Measurements from ENCODE around the gene FANCM.

DNA sequence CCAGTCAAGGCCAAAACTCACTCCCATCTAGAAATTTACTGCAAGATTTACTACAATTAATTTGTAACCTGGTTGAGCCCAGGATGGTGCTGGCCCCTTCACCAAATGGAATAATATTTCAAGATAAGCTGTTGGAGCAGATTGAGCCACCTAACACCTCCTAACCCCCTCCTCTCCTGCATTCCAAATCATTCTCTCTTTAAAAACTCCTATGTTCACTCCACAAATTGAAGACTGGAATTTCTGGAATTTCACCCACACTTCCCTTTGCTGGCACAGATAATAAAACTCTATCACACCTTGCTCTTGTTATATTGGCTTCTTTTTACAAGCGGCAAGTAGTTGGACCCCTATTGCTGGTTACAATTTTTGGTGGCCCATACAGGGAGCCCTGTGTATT lies 75.6 kb downstream of the FANCM start:
- TF ChIP-seq EZH2 (IDR thresholded peaks at IDR 0.05; ENCODE audit: borderline replicate concordance, low read length), result no peak
- TF ChIP-seq, protein P1, sequence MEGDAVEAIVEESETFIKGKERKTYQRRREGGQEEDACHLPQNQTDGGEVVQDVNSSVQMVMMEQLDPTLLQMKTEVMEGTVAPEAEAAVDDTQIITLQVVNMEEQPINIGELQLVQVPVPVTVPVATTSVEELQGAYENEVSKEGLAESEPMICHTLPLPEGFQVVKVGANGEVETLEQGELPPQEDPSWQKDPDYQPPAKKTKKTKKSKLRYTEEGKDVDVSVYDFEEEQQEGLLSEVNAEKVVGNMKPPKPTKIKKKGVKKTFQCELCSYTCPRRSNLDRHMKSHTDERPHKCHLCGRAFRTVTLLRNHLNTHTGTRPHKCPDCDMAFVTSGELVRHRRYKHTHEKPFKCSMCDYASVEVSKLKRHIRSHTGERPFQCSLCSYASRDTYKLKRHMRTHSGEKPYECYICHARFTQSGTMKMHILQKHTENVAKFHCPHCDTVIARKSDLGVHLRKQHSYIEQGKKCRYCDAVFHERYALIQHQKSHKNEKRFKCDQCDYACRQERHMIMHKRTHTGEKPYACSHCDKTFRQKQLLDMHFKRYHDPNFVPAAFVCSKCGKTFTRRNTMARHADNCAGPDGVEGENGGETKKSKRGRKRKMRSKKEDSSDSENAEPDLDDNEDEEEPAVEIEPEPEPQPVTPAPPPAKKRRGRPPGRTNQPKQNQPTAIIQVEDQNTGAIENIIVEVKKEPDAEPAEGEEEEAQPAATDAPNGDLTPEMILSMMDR (IDR thresholded peaks at IDR 0.05; ENCODE audit: low read length), result no peak
